K562 (cell line): ENCODE data around the gene DEDD2. TPM values are rescaled to one million over a fixed set of nuclear protein-coding genes. Genes with fewer than 3 reads are reported as not detected.

Source experiments
- ARNT ChIP-seq, 2 experiments: fragments of 450-650 bp; IDR thresholded peaks; 2 replicates each; pipeline ENCODE4 v1.6.1; 2016; ENCODE audit warnings: mild to moderate bottlenecking in 1 of 2
- BRCA1 ChIP-seq, 2 experiments: fragments of 450-650 bp in 1 of 2; sonication (generic) in 1 of 2; formaldehyde crosslinking in 1 of 2; IDR thresholded peaks; 2 replicates each; pipeline versions ENCODE4 v1.5.0 to v1.6.1; 2017 to 2020; ENCODE audit warnings: mild to moderate bottlenecking in 1 of 2, missing genetic modification reagents in 1 of 2
- CREBBP ChIP-seq: IDR thresholded peaks from one replicate; pipeline ENCODE4 v1.6.1; 2012; ENCODE audit warnings: low read depth, mild to moderate bottlenecking, control low read depth, inconsistent platforms, low read length
- DDX20 ChIP-seq: fragments of 450-650 bp; IDR thresholded peaks from 2 replicates; pipeline ENCODE4 v1.6.1; 2016; ENCODE audit warnings: missing genetic modification characterization, low read depth, mild to moderate bottlenecking, missing compliant biosample characterization, moderate library complexity
- ETV1 ChIP-seq: fragments of 450-650 bp; conservative IDR thresholded peaks from 2 replicates; pipeline ENCODE4 v1.6.1; 2016; ENCODE audit warnings: missing genetic modification characterization, control low read depth, low read depth, missing compliant biosample characterization
- FUS ChIP-seq: fragments of 200-400 bp; formaldehyde crosslinking; optimal IDR thresholded peaks from 2 replicates; pipeline ENCODE3; 2017; ENCODE audit warnings: low read depth, low read length
- GATAD2A ChIP-seq: fragments of 450-650 bp; IDR thresholded peaks from 2 replicates; pipeline ENCODE4 v1.6.1; 2017
- HDAC1 ChIP-seq, 2 experiments: fragments of 450-650 bp; IDR thresholded peaks; 2 replicates each; pipeline ENCODE4 v1.6.1; 2016 to 2017; ENCODE audit warnings: inconsistent platforms in 1 of 2, mild to moderate bottlenecking in 1 of 2, moderate library complexity in 1 of 2
- HMBOX1 ChIP-seq: sonication (generic); IDR thresholded peaks from 2 replicates; pipeline ENCODE4 v1.6.1; 2016
- HNRNPH1 ChIP-seq: fragments of 200-400 bp; formaldehyde crosslinking; optimal IDR thresholded peaks from 2 replicates; pipeline ENCODE3; 2017; ENCODE audit warnings: low read depth, mild to moderate bottlenecking, low read length, moderate library complexity
- KAT8 ChIP-seq: fragments of 450-650 bp; IDR thresholded peaks from 2 replicates; pipeline ENCODE4 v1.6.1; 2016; ENCODE audit warnings: low read depth, mild to moderate bottlenecking
- KLF10 ChIP-seq: fragments of 250-450 bp; sonication (Bioruptor Pico); IDR thresholded peaks from 2 replicates; pipeline ENCODE4 v1.6.1; 2021; ENCODE audit warnings: matching md5 sums
- KLF13 ChIP-seq: fragments of 450-650 bp; IDR thresholded peaks from 2 replicates; pipeline ENCODE4 v1.6.1; 2016; ENCODE audit warnings: missing genetic modification characterization, low read depth, mild to moderate bottlenecking, missing compliant biosample characterization, moderate library complexity, borderline replicate concordance
- MYNN ChIP-seq, 2 experiments: sonication (generic); formaldehyde crosslinking in 1 of 2; IDR thresholded peaks; 2 replicates each; pipeline versions ENCODE4 v1.5.0 to v1.6.1; 2016 to 2020; ENCODE audit warnings: antibody characterized with exemption in 1 of 2, missing genetic modification reagents in 1 of 2
- PTBP1 ChIP-seq: fragments of 200-400 bp; formaldehyde crosslinking; IDR thresholded peaks from 2 replicates; pipeline ENCODE4 v1.6.1; 2017; ENCODE audit warnings: low read depth, low read length
- SRSF3 ChIP-seq: fragments of 200-400 bp; formaldehyde crosslinking; IDR thresholded peaks from 2 replicates; pipeline ENCODE4 v1.6.1; 2016; ENCODE audit warnings: mild to moderate bottlenecking, low read length, moderate library complexity; ENCODE audit not compliant: insufficient read depth
- XRCC5 ChIP-seq: fragments of 200-400 bp; formaldehyde crosslinking; IDR thresholded peaks from 2 replicates; pipeline ENCODE4 v1.6.1; 2017; ENCODE audit warnings: low read depth, mild to moderate bottlenecking, low read length
- ZNF184 ChIP-seq: sonication (generic); formaldehyde crosslinking; IDR thresholded peaks from 2 replicates; pipeline ENCODE4 v1.5.0; 2020; ENCODE audit warnings: missing genetic modification reagents
- ZNF217 ChIP-seq: sonication (generic); formaldehyde crosslinking; IDR thresholded peaks from 2 replicates; pipeline ENCODE4 v1.8.0; 2022; ENCODE audit warnings: mild to moderate bottlenecking, missing genetic modification reagents
- ZNF778 ChIP-seq: fragments of 450-650 bp; formaldehyde crosslinking; IDR thresholded peaks from 2 replicates; pipeline ENCODE4 v1.4.0; 2020; ENCODE audit warnings: mild to moderate bottlenecking, moderate library complexity
- polyA plus RNA-seq, 8 experiments: library from polyadenylated mRNA; depleted of rRNA in 4 of 8; stranded (reverse) in 5 of 8; unstranded in 3 of 8; fragments of >200 nt; fragmentation: Nextera tagmentation in 2 of 8; fragmentation: Illumina TruSeq in 1 of 8; extraction: Ambion mirVana in 2 of 8; extraction: Trizol in 1 of 8; gene quantifications; 2 replicates each; pipeline versions ENCODE4 v1.2.1 to v1.2.3, GENCODE V29; 2011 to 2014; ENCODE audit warnings: inconsistent platforms in 1 of 8, missing spikeins in 1 of 8
- total RNA-seq, 7 experiments: library from RNA; depleted of rRNA in 6 of 7; stranded (reverse); fragments of >200 nt in 6 of 7; fragmentation: Illumina TruSeq in 2 of 7; extraction: Trizol in 2 of 7; gene quantifications; 2 replicates each; pipeline versions ENCODE4 v1.2.1 to v1.2.3, GENCODE V29; 2011 to 2021; ENCODE audit warnings: low replicate concordance in 1 of 7
- TF ChIP-seq, protein P1 (sequence below): IDR thresholded peaks from 3 replicates; pipeline ENCODE4 v1.6.1; 2011; ENCODE audit warnings: borderline replicate concordance, mild to moderate bottlenecking, moderate library complexity; ENCODE audit not compliant: insufficient read length; ENCODE audit errors: extremely low read depth
- TF ChIP-seq, protein P2 (sequence below): fragments of 450-650 bp; formaldehyde crosslinking; IDR thresholded peaks from 2 replicates; pipeline ENCODE4 v1.4.0; 2020; ENCODE audit warnings: mild to moderate bottlenecking
- TF ChIP-seq, protein P3 (sequence below), 2 experiments: fragments of 450-650 bp; conservative IDR thresholded peaks; 2 replicates each; pipeline ENCODE4 v1.6.1; 2017; ENCODE audit warnings: mild to moderate bottlenecking in 2 of 2, moderate library complexity in 2 of 2

DEDD2 gene
- total and polyA plus RNA-seq, 9 of the 15 experiments (the other 6 are each of a cell fraction or from before 2014, with no cell fraction given): 4.3 to 43.0 (median 29.2) TPM

DNA sequence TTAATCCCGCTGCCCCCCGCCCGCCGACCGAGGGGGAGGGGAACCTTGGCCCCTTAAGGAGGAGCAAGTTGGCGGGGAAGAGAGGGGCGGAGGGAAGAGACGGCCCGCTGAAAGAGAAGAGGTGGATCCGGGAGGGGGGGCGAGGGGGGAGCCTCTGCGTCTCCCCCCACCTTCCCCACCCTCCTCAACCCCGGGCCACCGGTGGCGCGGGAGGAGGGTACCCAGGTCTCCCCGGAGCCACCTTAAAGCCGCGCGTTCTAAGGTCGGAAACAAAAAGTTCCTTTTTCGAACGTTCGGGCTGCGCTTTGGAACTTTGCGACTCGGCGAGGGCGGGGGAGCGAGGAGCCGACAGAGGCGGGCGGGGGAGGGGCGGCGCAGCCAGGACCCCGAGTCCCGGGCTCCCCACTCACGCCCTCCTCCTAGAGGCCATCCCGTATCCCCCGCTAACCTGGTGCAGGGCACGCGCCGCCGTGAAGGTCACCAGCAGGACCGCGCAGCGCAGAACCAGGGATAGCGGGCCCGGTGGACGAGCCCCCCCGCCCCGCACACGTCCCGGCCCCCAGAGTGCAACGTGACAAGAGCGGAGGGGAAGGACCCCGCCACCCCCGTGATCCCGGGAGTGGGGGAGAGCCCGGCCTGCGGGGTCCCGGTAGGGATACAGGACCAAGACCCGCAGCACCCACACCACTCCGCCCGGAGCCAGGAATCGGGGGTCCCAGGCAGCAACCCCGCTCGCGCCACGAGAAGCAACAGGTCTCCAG lies 36.8 kb upstream of the DEDD2 start (continued):
- TF ChIP-seq ETV1 (tag) (no peak), BRCA1 (IDR thresholded peaks at IDR 0.05) (no peak), BRCA1 (CRISPR knock-in tag; IDR thresholded peaks at IDR 0.05) (no peak), FUS (no peak), DDX20 (tag) (no peak), KAT8 (no peak), MYNN (IDR thresholded peaks at IDR 0.05) (no peak), MYNN (CRISPR knock-in tag; IDR thresholded peaks at IDR 0.05) (no peak), ZNF184 (CRISPR knock-in tag) (no peak), KLF13 (tag) (no peak), ZNF778 (CRISPR knock-in tag) (no peak), ZNF217 (CRISPR knock-in tag) (no peak), HDAC1 (IDR thresholded peaks at IDR 0.05) (no peak), CREBBP (no peak), SRSF3 (no peak), KLF10 (CRISPR knock-in tag) (no peak), PTBP1 (no peak), XRCC5 (no peak), ARNT (IDR thresholded peaks at IDR 0.05) (no peak), HNRNPH1 (no peak), GATAD2A (no peak), HMBOX1 (no peak)
- TF ChIP-seq, protein P1, sequence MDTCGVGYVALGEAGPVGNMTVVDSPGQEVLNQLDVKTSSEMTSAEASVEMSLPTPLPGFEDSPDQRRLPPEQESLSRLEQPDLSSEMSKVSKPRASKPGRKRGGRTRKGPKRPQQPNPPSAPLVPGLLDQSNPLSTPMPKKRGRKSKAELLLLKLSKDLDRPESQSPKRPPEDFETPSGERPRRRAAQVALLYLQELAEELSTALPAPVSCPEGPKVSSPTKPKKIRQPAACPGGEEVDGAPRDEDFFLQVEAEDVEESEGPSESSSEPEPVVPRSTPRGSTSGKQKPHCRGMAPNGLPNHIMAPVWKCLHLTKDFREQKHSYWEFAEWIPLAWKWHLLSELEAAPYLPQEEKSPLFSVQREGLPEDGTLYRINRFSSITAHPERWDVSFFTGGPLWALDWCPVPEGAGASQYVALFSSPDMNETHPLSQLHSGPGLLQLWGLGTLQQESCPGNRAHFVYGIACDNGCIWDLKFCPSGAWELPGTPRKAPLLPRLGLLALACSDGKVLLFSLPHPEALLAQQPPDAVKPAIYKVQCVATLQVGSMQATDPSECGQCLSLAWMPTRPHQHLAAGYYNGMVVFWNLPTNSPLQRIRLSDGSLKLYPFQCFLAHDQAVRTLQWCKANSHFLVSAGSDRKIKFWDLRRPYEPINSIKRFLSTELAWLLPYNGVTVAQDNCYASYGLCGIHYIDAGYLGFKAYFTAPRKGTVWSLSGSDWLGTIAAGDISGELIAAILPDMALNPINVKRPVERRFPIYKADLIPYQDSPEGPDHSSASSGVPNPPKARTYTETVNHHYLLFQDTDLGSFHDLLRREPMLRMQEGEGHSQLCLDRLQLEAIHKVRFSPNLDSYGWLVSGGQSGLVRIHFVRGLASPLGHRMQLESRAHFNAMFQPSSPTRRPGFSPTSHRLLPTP: no peak
- TF ChIP-seq, protein P2, sequence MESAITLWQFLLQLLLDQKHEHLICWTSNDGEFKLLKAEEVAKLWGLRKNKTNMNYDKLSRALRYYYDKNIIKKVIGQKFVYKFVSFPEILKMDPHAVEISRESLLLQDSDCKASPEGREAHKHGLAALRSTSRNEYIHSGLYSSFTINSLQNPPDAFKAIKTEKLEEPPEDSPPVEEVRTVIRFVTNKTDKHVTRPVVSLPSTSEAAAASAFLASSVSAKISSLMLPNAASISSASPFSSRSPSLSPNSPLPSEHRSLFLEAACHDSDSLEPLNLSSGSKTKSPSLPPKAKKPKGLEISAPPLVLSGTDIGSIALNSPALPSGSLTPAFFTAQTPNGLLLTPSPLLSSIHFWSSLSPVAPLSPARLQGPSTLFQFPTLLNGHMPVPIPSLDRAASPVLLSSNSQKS (CRISPR knock-in tag): no peak
- TF ChIP-seq, protein P3, sequence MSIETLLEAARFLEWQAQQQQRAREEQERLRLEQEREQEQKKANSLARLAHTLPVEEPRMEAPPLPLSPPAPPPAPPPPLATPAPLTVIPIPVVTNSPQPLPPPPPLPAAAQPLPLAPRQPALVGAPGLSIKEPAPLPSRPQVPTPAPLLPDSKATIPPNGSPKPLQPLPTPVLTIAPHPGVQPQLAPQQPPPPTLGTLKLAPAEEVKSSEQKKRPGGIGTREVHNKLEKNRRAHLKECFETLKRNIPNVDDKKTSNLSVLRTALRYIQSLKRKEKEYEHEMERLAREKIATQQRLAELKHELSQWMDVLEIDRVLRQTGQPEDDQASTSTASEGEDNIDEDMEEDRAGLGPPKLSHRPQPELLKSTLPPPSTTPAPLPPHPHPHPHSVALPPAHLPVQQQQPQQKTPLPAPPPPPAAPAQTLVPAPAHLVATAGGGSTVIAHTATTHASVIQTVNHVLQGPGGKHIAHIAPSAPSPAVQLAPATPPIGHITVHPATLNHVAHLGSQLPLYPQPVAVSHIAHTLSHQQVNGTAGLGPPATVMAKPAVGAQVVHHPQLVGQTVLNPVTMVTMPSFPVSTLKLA (conservative IDR thresholded peaks at IDR 0.05): peak; percentile 62 to 68; a peak in 3 of 4 replicates
